ENCODE data around the gene LCN9.

LCN9 gene

DNA sequence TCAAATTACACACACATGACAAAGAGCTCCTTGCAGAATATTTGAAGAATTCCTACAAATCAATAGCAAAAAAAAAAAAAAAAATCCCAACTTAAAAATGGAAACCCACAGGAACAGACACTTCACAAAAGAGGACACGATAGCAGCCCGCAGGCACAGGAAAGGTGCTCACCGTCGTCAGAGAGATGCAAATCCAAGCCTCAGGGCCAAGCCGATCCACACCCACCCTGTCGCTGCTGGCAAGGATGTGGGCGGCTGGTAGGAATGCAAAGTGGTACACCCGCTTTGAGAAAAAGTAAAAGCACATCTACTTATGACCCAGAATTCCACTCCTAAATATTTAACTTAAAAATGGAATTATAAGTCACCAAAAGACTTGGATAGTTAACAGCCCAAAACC, 10.8 kb downstream of the LCN9 start:
- no peak for DNase-seq

DNA sequence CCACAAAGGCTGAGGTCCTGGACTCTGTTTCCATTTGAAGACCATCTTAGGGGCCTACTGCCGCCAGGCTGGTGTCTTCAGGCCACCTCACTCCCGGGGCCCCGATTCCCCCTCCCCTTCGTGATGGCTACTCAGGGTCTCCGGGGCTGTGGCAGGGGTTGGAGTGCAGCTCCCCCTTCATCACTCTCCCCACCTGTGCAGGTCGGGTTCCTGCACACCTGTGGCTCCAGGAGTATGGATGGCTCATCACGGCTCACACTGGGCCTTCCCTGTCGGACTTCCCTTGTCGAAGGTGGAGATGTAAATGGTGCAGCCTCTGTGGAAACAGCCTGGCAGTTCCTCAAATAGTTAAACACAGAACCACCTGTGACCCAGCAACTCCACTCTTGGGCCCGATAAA, 11.9 kb downstream of the LCN9 start:
- DNase-seq: no peak

GRCh38 chr9:135676891-135677290, 13.8 kb downstream of the LCN9 start:
- DNase-seq: no peak

- no peak for DNase-seq
Measured at GRCh38 chr9:135677641-135678168, 14.6 kb downstream of the LCN9 start.

- no peak for DNase-seq
Measured at GRCh38 chr9:135678236-135679017, 15.3 kb downstream of the LCN9 start.

GRCh38 chr9:135680056-135680455, 16.9 kb downstream of the LCN9 start:
- DNase-seq: no peak

DNA sequence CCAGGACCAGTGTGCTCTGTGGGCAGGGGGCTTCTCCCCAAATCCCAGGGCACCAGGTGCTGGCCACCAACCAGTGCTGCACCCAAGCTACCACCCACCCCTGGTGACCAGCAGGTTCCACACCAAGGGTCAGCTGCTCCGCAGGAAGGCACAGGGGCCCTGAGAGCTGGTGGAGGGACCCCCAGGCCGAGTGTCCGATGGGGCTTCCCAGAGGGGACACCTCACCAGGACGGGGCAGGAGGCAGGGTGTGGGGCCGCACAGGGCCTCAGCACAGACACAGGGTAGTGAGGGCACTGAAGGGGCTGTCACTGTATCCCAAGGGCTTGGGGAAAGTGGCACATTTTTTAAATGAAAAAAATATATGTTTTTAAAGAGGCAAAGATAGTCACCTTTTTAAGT, 18.1 kb downstream of the LCN9 start:
- no peak for DNase-seq

DNA sequence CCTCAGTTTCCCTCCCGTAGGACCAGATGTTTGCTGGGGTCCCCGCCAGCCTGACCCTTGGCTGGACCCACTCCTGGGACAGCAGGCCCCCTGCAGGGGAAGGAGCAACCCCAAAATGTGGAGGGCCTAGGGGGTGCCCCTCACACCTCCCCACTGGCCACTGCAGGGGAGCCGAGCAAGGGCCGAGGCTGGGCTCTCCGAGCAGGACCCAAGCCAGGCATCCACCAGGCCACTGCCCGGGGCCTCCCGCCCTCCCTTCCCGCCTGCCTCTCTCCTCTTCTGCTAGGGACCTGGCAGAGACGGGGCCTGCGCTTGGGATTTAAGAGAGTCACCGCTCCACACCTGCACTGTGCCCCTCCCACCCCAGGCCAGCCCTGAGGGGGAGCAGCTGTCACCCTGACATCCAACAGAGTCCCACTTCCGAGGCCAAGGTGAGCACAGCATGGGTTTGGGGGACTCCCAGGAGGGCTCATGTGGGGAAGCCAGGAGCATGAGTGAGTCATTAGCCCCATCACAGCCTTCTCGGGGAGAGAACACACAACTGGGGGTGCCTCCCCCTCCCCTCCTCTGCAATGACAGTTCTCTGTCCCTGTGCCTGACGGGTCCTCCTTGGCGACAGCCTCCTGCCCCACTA, 20.4 kb downstream of the LCN9 start:
- no peak for DNase-seq

DNA sequence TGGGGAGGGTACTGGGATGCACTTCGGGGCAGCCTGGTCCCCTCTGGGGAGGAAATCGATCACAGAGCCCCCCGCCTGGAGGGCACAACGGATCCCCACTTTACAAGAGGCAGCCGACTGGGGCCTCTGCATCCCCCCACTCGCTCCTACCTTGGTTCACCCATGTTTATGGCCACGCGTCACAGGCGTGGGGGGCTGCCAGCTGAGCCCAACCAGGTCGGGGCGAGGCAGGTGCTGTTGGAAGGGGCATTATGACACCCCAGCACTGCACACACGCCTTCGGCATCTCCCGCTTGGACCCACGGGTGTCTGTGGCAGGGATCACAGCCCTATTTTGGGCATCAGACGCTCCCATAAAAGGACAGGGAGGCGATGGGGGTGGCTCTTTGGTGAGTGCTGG, 21.6 kb downstream of the LCN9 start:
- no peak for DNase-seq

GRCh38 chr9:135687216-135687615, 24.1 kb downstream of the LCN9 start:
- no peak for DNase-seq

DNA sequence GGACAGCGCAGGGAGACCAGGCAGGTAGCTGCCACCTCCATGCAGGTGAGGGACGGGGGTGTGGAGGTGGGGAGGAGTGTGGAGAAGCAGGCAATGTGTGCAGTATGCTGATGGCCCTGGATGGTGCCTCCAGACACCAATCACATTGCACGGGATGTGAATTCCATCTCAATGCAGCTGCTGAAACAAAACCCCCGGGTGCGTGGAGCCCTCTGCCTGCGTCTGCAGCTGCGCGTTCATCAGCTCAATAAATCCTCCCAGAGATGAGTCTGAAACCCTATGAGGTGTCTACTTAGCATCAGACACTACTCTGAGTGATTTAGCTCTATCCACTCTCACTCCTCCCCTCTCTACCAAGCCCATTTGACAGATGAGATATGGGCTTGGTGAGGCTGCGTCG, 25.9 kb downstream of the LCN9 start:
- DNase-seq: no peak

- no peak for DNase-seq
Measured at GRCh38 chr9:135690836-135691570, 27.9 kb downstream of the LCN9 start.

DNA sequence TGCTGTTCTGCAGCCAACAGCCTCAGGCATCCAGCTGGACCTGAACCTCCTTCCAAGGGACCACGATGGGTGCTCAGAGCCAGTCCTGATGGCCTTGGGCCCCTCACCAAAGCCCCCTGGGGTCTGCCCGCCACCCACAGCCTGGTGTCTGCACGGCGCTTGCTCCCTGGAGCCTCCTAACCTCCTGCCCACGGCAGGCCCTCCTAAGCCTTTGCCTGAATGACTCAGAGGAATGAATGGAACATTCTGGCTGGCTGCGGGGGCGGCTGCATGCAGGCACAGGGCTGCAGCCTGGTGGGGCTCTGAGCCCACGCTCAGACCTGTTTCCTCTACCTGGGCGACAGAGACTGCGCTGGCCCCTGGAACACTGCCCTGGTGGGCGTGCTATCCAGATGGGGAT, 29.3 kb downstream of the LCN9 start:
- DNase-seq: no peak

DNA sequence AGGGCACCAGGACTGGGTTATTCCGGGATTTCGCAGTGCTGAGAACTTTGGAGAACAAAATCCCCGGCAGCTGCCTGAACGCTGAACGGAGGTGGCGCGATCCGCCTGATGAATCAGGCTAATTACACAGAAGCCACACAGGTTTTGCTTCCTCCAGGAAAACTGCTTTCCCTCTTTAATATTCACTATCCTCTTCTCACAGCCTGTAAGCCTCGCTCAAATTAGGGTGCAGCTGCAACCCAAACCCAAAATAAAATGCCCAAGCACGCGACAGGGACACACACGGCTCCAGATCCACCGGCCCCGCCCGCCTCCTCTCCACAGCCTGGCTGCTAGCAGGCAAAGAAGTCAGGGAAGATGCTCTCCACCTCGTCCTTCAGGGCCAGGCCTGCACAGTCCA, 30.2 kb downstream of the LCN9 start:
- no peak for DNase-seq

DNA sequence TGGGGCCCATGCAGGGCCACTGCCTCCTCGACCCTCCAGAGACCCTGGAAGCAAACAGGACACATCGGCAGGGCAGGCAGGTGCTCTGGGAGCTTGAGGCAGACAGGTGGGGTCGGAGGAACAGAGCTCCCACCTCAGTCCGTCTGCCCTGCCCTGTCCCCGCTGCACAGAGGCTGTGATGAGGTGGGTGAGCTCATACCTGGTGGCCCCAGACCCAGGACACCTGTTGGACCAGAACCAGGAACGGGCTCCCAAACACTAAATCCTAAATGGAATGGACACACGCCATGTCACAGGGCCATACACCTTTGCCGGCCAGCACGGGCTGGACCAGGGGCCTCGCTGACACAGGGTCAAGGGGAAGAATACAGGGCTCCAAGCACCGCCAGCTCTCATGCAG, 30.7 kb downstream of the LCN9 start:
- no peak for DNase-seq

DNA sequence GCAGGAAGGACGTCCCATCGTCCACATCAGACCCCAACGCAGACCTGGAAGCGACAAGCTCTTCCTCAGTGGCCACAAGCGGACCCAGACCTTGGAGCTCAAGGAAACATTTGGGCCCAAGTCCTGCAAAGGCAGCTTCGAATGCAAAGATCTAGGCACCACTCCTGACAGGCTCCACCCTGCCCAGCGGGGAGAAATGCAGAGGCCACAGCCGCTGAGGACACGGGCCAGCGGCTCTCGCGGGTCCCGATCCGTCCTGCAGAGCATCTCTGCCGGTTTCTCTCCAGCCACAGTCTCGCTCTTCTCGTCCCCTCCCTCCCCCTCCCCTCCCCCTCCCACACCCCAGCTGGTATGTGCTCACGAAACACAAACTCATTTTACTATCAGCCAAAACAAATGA, 31.3 kb downstream of the LCN9 start:
- DNase-seq: no peak

GRCh38 chr9:135695036-135695435, 31.9 kb downstream of the LCN9 start:
- no peak for DNase-seq

DNA sequence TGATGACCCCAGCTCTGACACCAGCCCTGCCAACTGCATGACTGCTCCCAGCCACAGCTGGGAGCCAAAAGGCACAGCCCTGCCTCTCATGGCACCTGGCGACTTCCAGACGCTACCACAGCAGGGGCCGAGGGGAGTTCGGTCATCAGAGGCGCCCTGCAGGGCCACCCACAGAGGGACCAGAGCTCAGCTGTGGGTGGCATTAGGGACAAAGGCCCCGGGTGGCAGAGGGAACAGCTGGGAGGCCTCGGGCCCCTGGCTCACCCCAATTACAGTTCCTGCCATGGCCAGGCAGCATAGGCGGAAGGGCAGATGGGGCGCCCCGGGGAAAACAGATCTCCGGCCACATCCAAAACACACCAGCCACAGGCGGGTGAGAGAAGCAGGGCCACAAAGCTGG, 32.5 kb downstream of the LCN9 start:
- no peak for DNase-seq

DNA sequence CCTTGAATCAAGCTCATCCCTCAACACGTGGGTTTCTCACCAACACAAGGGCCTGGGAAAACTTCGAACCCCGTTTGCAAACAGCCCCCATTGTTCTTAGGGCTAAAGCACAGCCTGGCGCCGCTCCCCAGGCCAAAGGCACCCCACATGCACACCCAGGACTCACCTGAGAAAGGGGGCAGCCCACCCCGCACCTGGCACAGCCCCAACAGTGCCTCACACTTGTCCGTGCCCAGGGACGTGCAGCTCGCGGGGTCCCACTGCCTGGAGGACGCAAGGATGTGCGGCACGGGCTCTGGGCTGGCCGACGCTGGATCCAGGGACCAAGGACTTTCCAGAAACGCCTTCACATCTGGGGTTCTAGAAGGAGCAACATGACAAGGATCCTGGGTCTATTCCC, 33.3 kb downstream of the LCN9 start:
- no peak for DNase-seq

DNA sequence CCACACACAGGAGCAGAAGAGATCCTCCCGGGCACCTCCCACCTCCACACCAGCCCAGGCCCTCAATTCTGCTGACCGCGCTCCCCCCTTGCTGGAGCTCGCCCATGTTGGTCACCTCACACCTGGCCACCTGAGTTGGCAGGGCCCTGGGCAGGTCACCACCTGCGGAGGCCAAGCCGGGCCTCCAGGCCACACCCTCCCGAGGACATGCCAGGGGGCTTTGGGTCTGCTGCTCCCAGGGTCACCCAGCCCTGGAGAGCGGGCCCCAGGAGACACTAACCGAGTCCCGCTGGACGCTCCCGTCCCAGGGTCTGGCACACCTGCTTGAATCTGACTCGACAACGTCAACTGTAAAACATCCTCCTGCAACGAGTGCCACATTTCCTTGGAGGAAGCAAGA, 34.1 kb downstream of the LCN9 start:
- no peak for DNase-seq

DNA sequence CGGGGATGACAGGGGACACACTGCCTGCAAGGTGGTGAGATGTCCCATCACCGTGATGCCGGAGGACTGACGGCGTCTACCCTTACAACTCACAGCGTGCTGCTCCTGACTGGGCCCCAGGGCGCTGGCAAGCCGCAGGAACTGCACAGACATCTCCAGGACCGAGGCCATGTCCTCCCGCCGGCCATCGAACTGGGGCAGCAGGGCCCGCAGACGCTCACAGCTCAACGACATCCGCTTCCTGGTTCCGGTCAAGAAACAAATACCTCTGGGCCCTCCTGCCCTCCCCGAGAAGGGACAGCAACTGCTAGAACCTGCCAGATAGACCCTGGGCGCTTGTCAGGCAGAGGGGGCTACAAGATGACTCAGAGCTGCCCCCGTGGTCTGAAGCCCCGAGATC, 35.1 kb downstream of the LCN9 start:
- no peak for DNase-seq

- DNase-seq: no peak
Measured at GRCh38 chr9:135698767-135699166, 35.7 kb downstream of the LCN9 start.

- no peak for DNase-seq
Measured at GRCh38 chr9:135699440-135699839, 36.3 kb downstream of the LCN9 start, which contains the start of gene SOHLH1. SOHLH1 (minus strand) TSS chr9:135699481; CDS start chr9:135699467, 14 bp downstream.

- no peak for DNase-seq
Measured at GRCh38 chr9:135700525-135700924, 37.4 kb downstream of the LCN9 start.
